H9 (cell line): ENCODE measurements around the gene PDXK. TPM values are rescaled to one million over a fixed set of nuclear protein-coding genes. Genes with fewer than 3 reads are reported as not detected.

ENCODE experiments used
- DNase-seq: peaks from one replicate; pipeline ENCODE4 v3.0.0-alpha.2; 2017
- H2AFZ ChIP-seq: one replicate; pipeline ENCODE4 v1.6.1; 2013; ENCODE audit warnings: mild to moderate bottlenecking, low read length, control low read depth, moderate library complexity
- H2AK5ac ChIP-seq: 2 replicates; pipeline ENCODE4 v1.6.1; 2013; ENCODE audit warnings: low read length, control low read depth, mixed read lengths; ENCODE audit not compliant: insufficient read length
- H2BK120ac ChIP-seq: one replicate; pipeline ENCODE4 v1.6.1; 2013; ENCODE audit warnings: low read depth, mild to moderate bottlenecking, low read length, control low read depth, inconsistent platforms; ENCODE audit not compliant: poor library complexity, severe bottlenecking
- H2BK12ac ChIP-seq: 2 replicates; pipeline ENCODE4 v1.6.1; 2013; ENCODE audit warnings: low read length, control low read depth, mixed read lengths, low read depth; ENCODE audit not compliant: insufficient read length
- H2BK15ac ChIP-seq: 2 replicates; pipeline ENCODE4 v1.6.1; 2013; ENCODE audit warnings: low read depth, low read length, control low read depth
- H2BK20ac ChIP-seq: one replicate; pipeline ENCODE4 v1.6.1; 2013; ENCODE audit warnings: low read depth, mild to moderate bottlenecking, low read length, control low read depth, inconsistent platforms; ENCODE audit not compliant: poor library complexity, severe bottlenecking
- H2BK5ac ChIP-seq: 2 replicates; pipeline ENCODE4 v1.6.1; 2013; ENCODE audit warnings: low read length, control low read depth, mixed read lengths; ENCODE audit not compliant: insufficient read length
- H3K14ac ChIP-seq: 2 replicates; pipeline ENCODE4 v1.6.1; 2013; ENCODE audit warnings: low read length, control low read depth; ENCODE audit not compliant: insufficient read depth
- H3K18ac ChIP-seq: 2 replicates; pipeline ENCODE4 v1.6.1; 2013; ENCODE audit warnings: low read depth, mild to moderate bottlenecking, mixed read lengths, low read length, control low read depth; ENCODE audit not compliant: insufficient read length
- H3K23ac ChIP-seq: 2 replicates; pipeline ENCODE4 v1.6.1; 2013; ENCODE audit warnings: low read length, control low read depth, mixed read lengths, low read depth; ENCODE audit not compliant: insufficient read length
- H3K23me2 ChIP-seq: 2 replicates; pipeline ENCODE4 v1.6.1; 2013; ENCODE audit warnings: low read depth, mild to moderate bottlenecking, mixed read lengths, low read length, control low read depth; ENCODE audit not compliant: insufficient read length, poor library complexity, severe bottlenecking
- H3K27ac ChIP-seq: 2 replicates; pipeline ENCODE4 v1.5.1; 2013; ENCODE audit warnings: low read length, control low read depth, mixed read lengths, low read depth; ENCODE audit not compliant: insufficient read length
- H3K27me3 ChIP-seq: 2 replicates; pipeline ENCODE4 v1.6.1; 2013; ENCODE audit warnings: low read length, control low read depth, inconsistent platforms; ENCODE audit not compliant: insufficient read depth
- H3K4ac ChIP-seq: 2 replicates; pipeline ENCODE4 v1.6.1; 2013; ENCODE audit warnings: low read depth, mild to moderate bottlenecking, control low read depth, inconsistent platforms, low read length, moderate library complexity
- H3K4me1 ChIP-seq: 2 replicates; pipeline ENCODE4 v1.6.1; 2013; ENCODE audit warnings: low read length, control low read depth, inconsistent platforms; ENCODE audit not compliant: insufficient read depth
- H3K4me2 ChIP-seq: 2 replicates; pipeline ENCODE4 v1.6.1; 2013; ENCODE audit warnings: low read length, control low read depth, mixed read lengths; ENCODE audit not compliant: insufficient read length, insufficient read depth
- H3K56ac ChIP-seq: 2 replicates; pipeline ENCODE4 v1.6.1; 2013; ENCODE audit warnings: low read depth, mild to moderate bottlenecking, mixed read lengths, low read length, control low read depth; ENCODE audit not compliant: insufficient read length
- H3K79me1 ChIP-seq: 2 replicates; pipeline ENCODE4 v1.6.1; 2013; ENCODE audit warnings: low read depth, mild to moderate bottlenecking, moderate library complexity, low read length, control low read depth, inconsistent platforms; ENCODE audit not compliant: insufficient read depth, poor library complexity, severe bottlenecking
- H3K79me2 ChIP-seq: 2 replicates; pipeline ENCODE4 v1.6.1; 2013; ENCODE audit warnings: low read length, control low read depth, inconsistent platforms; ENCODE audit not compliant: insufficient read depth
- H3K9ac ChIP-seq: 2 replicates; pipeline ENCODE4 v1.6.1; 2013; ENCODE audit warnings: low read length, control low read depth, mixed read lengths; ENCODE audit not compliant: insufficient read length; ENCODE audit errors: extremely low read depth
- H3K9me3 ChIP-seq: one replicate; pipeline ENCODE4 v1.6.1; 2013; ENCODE audit warnings: low read depth, low read length, inconsistent platforms; ENCODE audit not compliant: control insufficient read depth
- H3T11ph ChIP-seq: one replicate; pipeline ENCODE4 v1.6.1; 2013; ENCODE audit warnings: mild to moderate bottlenecking, low read length, control low read depth, inconsistent platforms
- H4K20me1 ChIP-seq: one replicate; pipeline ENCODE4 v1.6.1; 2013; ENCODE audit not compliant: control insufficient read depth, insufficient read length, insufficient read depth
- H4K5ac ChIP-seq: 2 replicates; pipeline ENCODE4 v1.6.1; 2013; ENCODE audit warnings: low read depth, mild to moderate bottlenecking, mixed read lengths, low read length, control low read depth; ENCODE audit not compliant: insufficient read length
- H4K8ac ChIP-seq: replicated peaks from 2 replicates; pipeline ENCODE4 v1.6.1; 2013; ENCODE audit warnings: low read length, control low read depth, mixed read lengths, low read depth; ENCODE audit not compliant: insufficient read length
- H4K91ac ChIP-seq: 2 replicates; pipeline ENCODE4 v1.6.1; 2013; ENCODE audit warnings: low read depth, mild to moderate bottlenecking, moderate library complexity, mixed read lengths, low read length, control low read depth; ENCODE audit not compliant: insufficient read length
- H3K27ac Mint-ChIP-seq, 3 experiments: 2 replicates in 2 of 3; 3 replicates in 1 of 3; pipeline ENCODE4 v1.8.0; 2020 to 2021; ENCODE audit warnings: mixed read lengths in 3 of 3, mild to moderate bottlenecking in 1 of 3, moderate library complexity in 1 of 3
- H3K27me3 Mint-ChIP-seq: 2 replicates; pipeline ENCODE4 v1.8.0; 2021; ENCODE audit warnings: low read depth, mild to moderate bottlenecking, moderate library complexity, mixed read lengths
- H3K36me3 Mint-ChIP-seq, 3 experiments: 2 replicates in 2 of 3; 3 replicates in 1 of 3; pipeline ENCODE4 v1.8.0; 2020 to 2021; ENCODE audit warnings: low read depth in 3 of 3, mixed read lengths in 3 of 3; ENCODE audit not compliant: insufficient read depth in 1 of 3
- H3K4me1 Mint-ChIP-seq, 2 experiments: 2 replicates each; pipeline ENCODE4 v1.8.0; 2020; ENCODE audit warnings: mixed read lengths in 2 of 2
- H3K4me3 Mint-ChIP-seq, 2 experiments: 2 replicates in 1 of 2; 3 replicates in 1 of 2; pipeline ENCODE4 v1.8.0; 2020 to 2021; ENCODE audit warnings: mild to moderate bottlenecking in 2 of 2, mixed read lengths in 2 of 2, moderate library complexity in 1 of 2
- H3K9me3 Mint-ChIP-seq, 2 experiments: 2 replicates in 1 of 2; 3 replicates in 1 of 2; pipeline ENCODE4 v1.8.0; 2020; ENCODE audit warnings: mild to moderate bottlenecking in 2 of 2, mixed read lengths in 2 of 2, moderate library complexity in 1 of 2
- CTCF ChIP-seq: fragments of 200-600 bp; sonication (generic); conservative IDR thresholded peaks from 3 replicates; pipeline ENCODE4 v1.8.0; 2021; ENCODE audit warnings: antibody characterized with exemption, mild to moderate bottlenecking
- WGBS: extraction: QIAGEN DNeasy Blood & Tissue Kit; methylation state at CpG from one replicate; pipeline ENCODE4 v1.1.7; 2013; ENCODE audit warnings: missing lambda C conversion rate, low lambda C conversion rate, mixed read lengths; ENCODE audit not compliant: insufficient read length; ENCODE audit errors: extremely low coverage; 5-methylcytosine and 5-hydroxymethylcytosine counted together
- total RNA-seq: library from RNA; stranded (reverse); gene quantifications from 2 replicates; pipeline ENCODE4 v1.2.1, GENCODE V29; 2021

PDXK gene
- total RNA-seq, 1 experiment from 2014 or later = 109 TPM

- Histone ChIP-seq H3T11ph (no peak overlapping the region), H3K56ac (no peak overlapping the region), H3K27me3 (no peaks in the 10 kb centered on the region), H4K91ac (no peak overlapping the region), H3K79me1 (no peaks in the 10 kb centered on the region), H3K4me2 (no peak overlapping the region), H3K23me2 (no peaks in the 10 kb centered on the region), H3K27ac (no peak overlapping the region), H3K9me3 (no peaks in the 10 kb centered on the region), H2AFZ (no peak overlapping the region), H2AK5ac (no peak overlapping the region), H2BK15ac (no peak overlapping the region), H3K79me2 (no peaks in the 10 kb centered on the region), H4K5ac (no peak overlapping the region), H3K23ac (no peak overlapping the region), H2BK12ac (no peak overlapping the region), H2BK20ac (no peak overlapping the region), H3K9ac (no peak overlapping the region), H4K20me1 (no peaks in the 10 kb centered on the region), H3K18ac (no peak overlapping the region), H2BK120ac (no peak overlapping the region), H3K4ac (no peak overlapping the region), H4K8ac (no peak overlapping the region), H3K14ac (no peak overlapping the region), H3K4me1 (no peaks in the 10 kb centered on the region), H2BK5ac (no peak overlapping the region)
- H3K9me3 Mint-ChIP-seq = no peaks in the 10 kb centered on the region
- peak; percentile 89 for TF ChIP-seq CTCF
- peak; percentile 91 for DNase-seq
- H3K27me3 Mint-ChIP-seq = no peaks in the 10 kb centered on the region
- H3K4me1 Mint-ChIP-seq = peaks cover 12 to 20% of the 10 kb centered on the region in 2 experiments
- no CpG with 5 or more reads among the region's 23 CpGs for WGBS
- peak overlapping the region in 1 of 3 experiments; percentile 76; a peak in 1 of 7 replicates for H3K27ac Mint-ChIP-seq
- peaks cover under 1 to 11% (median 7%) of the 10 kb centered on the region in 3 experiments; a peak in 4 of 7 replicates for H3K36me3 Mint-ChIP-seq
- 0 out of 5 replicates have a peak overlapping the region, but pooled peaks of 1 of the 2 experiments have one; percentile 7 for H3K4me3 Mint-ChIP-seq
Observed at GRCh38 chr21:43810505-43811261, 91.8 kb downstream of the PDXK start.
